HCT116 (cell line): ENCODE results near the gene GEMIN5. TPM values are rescaled to one million over a fixed set of nuclear protein-coding genes. Genes with fewer than 3 reads are reported as not detected.

Experiments used
- ATAC-seq: fragments of 200-7000 bp; cut with Tn5 transposase; 2 replicates; pipeline ENCODE4 v1.9.1; 2020; ENCODE audit warnings: mild to moderate bottlenecking, moderate library complexity
- BruUV-seq: library from RNA; stranded (reverse); fragments of 400-500 nt; replicated peaks from 2 replicates; lab custom pipeline; 2021; lab: Mats Ljungman, UMichigan
- CTCF ChIA-PET: fragments of 300-600 bp; sonication (Branson Sonifier 250); formaldehyde crosslinking; loops from one replicate; lab custom pipeline; 2021; ENCODE audit warnings: antibody characterized with exemption; lab: Charles Lee
- POLR2A ChIA-PET: fragments of 300-600, 350-600 bp; sonication (Branson Sonifier 250); formaldehyde crosslinking; loops from one replicate; lab custom pipeline; 2021; ENCODE audit warnings: antibody characterized with exemption; lab: Charles Lee
- RAD21 ChIA-PET, 2 experiments: fragments of 300-600 bp; sonication (Branson Sonifier 250); formaldehyde crosslinking; loops; one replicate each; lab custom pipeline; 2023; ENCODE audit warnings: low total read pairs in 2 of 2; ENCODE audit not compliant: uncharacterized antibody in 2 of 2, unreplicated experiment in 2 of 2, low non-redundant PET in 1 of 2; lab: Charles Lee
- DNase-seq: peaks from one replicate; pipeline ENCODE4 v3.0.0-alpha.2; 2010; ENCODE audit warnings: low read depth, low spot score
- H2AFZ ChIP-seq: fragments of 200-600 bp; shearing (Covaris generic), sonication (generic); 2 replicates; pipeline ENCODE4 v1.6.1; 2017; ENCODE audit warnings: low read depth, mixed run types, mixed read lengths, antibody characterized with exemption, low read length; ENCODE audit not compliant: poor library complexity, severe bottlenecking
- H3K27ac ChIP-seq: 2 replicates; pipeline ENCODE4 v1.5.1; 2012; ENCODE audit warnings: low read depth, low read length
- H3K27me3 ChIP-seq: fragments of 200-600 bp; sonication (generic); 2 replicates; pipeline ENCODE4 v1.6.1; 2016; ENCODE audit warnings: mixed run types, low read length, mixed read lengths; ENCODE audit not compliant: insufficient read depth
- H3K36me3 ChIP-seq, 2 experiments: fragments of 200-500 bp in 1 of 2; fragments of 200-600 bp in 1 of 2; sonication (Bioruptor generic) in 1 of 2; sonication (generic) in 1 of 2; 2 replicates each; pipeline versions ENCODE4 v1.5.1 to v1.6.1; 2014 to 2016; ENCODE audit warnings: low read length in 2 of 2, inconsistent platforms in 1 of 2, mixed read lengths in 1 of 2, mixed run types in 1 of 2; ENCODE audit not compliant: insufficient read depth in 2 of 2, control insufficient read depth in 1 of 2
- H3K4me1 ChIP-seq, 2 experiments: fragments of 200-600 bp in 1 of 2; sonication (generic) in 1 of 2; 2 replicates each; pipeline versions ENCODE4 v1.5.1 to v1.6.1; 2012 to 2017; ENCODE audit warnings: low read length in 2 of 2, inconsistent platforms in 1 of 2, mild to moderate bottlenecking in 1 of 2, mixed read lengths in 1 of 2, mixed run types in 1 of 2, moderate library complexity in 1 of 2; ENCODE audit not compliant: insufficient read depth in 2 of 2, control insufficient read depth in 1 of 2
- H3K4me2 ChIP-seq: fragments of 200-600 bp; sonication (generic); 2 replicates; pipeline ENCODE4 v1.6.1; 2017; ENCODE audit warnings: mixed run types, low read length, mixed read lengths
- H3K4me3 ChIP-seq, 2 experiments: fragments of 200-600 bp in 1 of 2; sonication (generic) in 1 of 2; replicated peaks in 1 of 2; 2 replicates each; pipeline ENCODE4 v1.5.1; 2011 to 2016; ENCODE audit warnings: low read length in 2 of 2, control low read depth in 1 of 2, low read depth in 1 of 2, mild to moderate bottlenecking in 1 of 2, mixed read lengths in 1 of 2, mixed run types in 1 of 2
- H3K79me2 ChIP-seq: fragments of 200-600 bp; sonication (generic); 2 replicates; pipeline ENCODE4 v1.6.1; 2017; ENCODE audit warnings: mild to moderate bottlenecking, mixed run types, low read length, moderate library complexity, mixed read lengths; ENCODE audit not compliant: insufficient read depth
- H3K9ac ChIP-seq: fragments of 200-600 bp; sonication (generic); 2 replicates; pipeline ENCODE4 v1.6.1; 2016; ENCODE audit warnings: low read length, mixed read lengths
- H3K9me2 ChIP-seq: fragments of 200-600 bp; sonication (generic), shearing (Covaris generic); 2 replicates; pipeline ENCODE4 v1.6.1; 2017; ENCODE audit warnings: mixed run types, mild to moderate bottlenecking, moderate library complexity; ENCODE audit not compliant: insufficient read depth
- H3K9me3 ChIP-seq, 2 experiments: fragments of 200-500 bp in 1 of 2; fragments of 200-600 bp in 1 of 2; sonication (Bioruptor generic) in 1 of 2; sonication (generic) in 1 of 2; 2 replicates each; pipeline ENCODE4 v1.6.1; 2014 to 2017; ENCODE audit warnings: low read length in 2 of 2, mixed read lengths in 2 of 2, inconsistent platforms in 1 of 2, low read depth in 1 of 2, mild to moderate bottlenecking in 1 of 2, mixed run types in 1 of 2, moderate library complexity in 1 of 2; ENCODE audit not compliant: control insufficient read depth in 1 of 2, insufficient read depth in 1 of 2
- H4K20me1 ChIP-seq: fragments of 200-600 bp; sonication (generic), shearing (Covaris generic); 2 replicates; pipeline ENCODE4 v1.6.1; 2017; ENCODE audit warnings: mixed run types, mild to moderate bottlenecking, moderate library complexity; ENCODE audit not compliant: insufficient read depth
- CBX3 ChIP-seq: IDR thresholded peaks from 2 replicates; pipeline ENCODE4 v1.6.1; 2012; ENCODE audit warnings: low read depth
- EGR1 ChIP-seq: IDR thresholded peaks from 2 replicates; pipeline ENCODE4 v1.6.1; 2012; ENCODE audit warnings: low read depth
- EZH2phosphoT487 ChIP-seq: fragments of 200-600 bp; IDR thresholded peaks from 2 replicates; pipeline ENCODE4 v1.6.1; 2018; ENCODE audit warnings: antibody characterized with exemption, borderline replicate concordance
- FOSL1 ChIP-seq: IDR thresholded peaks from 2 replicates; pipeline ENCODE4 v1.6.1; 2012; ENCODE audit warnings: low read depth
- POLR2A ChIP-seq: IDR thresholded peaks from 2 replicates; pipeline ENCODE4 v1.7.0; 2011; ENCODE audit warnings: borderline replicate concordance; ENCODE audit not compliant: insufficient read depth, insufficient read length; ENCODE audit errors: extremely low read depth
- SRF ChIP-seq: IDR thresholded peaks from 2 replicates; pipeline ENCODE4 v1.6.1; 2012; ENCODE audit warnings: low read depth
- TCF7L2 ChIP-seq: IDR thresholded peaks from 2 replicates; pipeline ENCODE4 v1.7.0; 2011; ENCODE audit warnings: borderline replicate concordance, inconsistent platforms; ENCODE audit not compliant: insufficient read depth, insufficient read length; ENCODE audit errors: extremely low read depth
- ZFX ChIP-seq: fragments of 450-650 bp; IDR thresholded peaks from 2 replicates; pipeline ENCODE4 v1.6.1; 2017
- ZNF274 ChIP-seq: fragments of 200-500 bp; sonication (Bioruptor generic); IDR thresholded peaks from 2 replicates; pipeline ENCODE4 v1.6.1; 2014; ENCODE audit warnings: mild to moderate bottlenecking, low read depth, low read length, inconsistent platforms
- intact Hi-C: fragments of 100-400 bp; cut with micrococcal nuclease; formaldehyde crosslinking; loops from 2 replicates; pipeline ENCODE4 v1.10.0; 2022
- total RNA-seq: library from RNA; stranded (reverse); gene quantifications from one replicate; pipeline ENCODE4 v1.2.1, GENCODE V29; 2021; ENCODE audit not compliant: unreplicated experiment
- TF ChIP-seq, protein P1 (sequence below), 3 experiments: fragments of 200-600 bp in 1 of 3; sonication (generic) in 1 of 3; IDR thresholded peaks in 2 of 3; conservative IDR thresholded peaks in 1 of 3; 2 replicates each; pipeline ENCODE4 v1.5.1; 2012 to 2017; ENCODE audit warnings: low read depth in 2 of 3, low read length in 2 of 3, antibody characterized with exemption in 1 of 3, borderline replicate concordance in 1 of 3, control low read depth in 1 of 3, mild to moderate bottlenecking in 1 of 3, mixed read lengths in 1 of 3, mixed run types in 1 of 3, moderate library complexity in 1 of 3; ENCODE audit not compliant: insufficient read depth in 1 of 3
- TF ChIP-seq, protein P2 (sequence below): IDR thresholded peaks from 2 replicates; pipeline ENCODE4 v1.6.1; 2012

The GEMIN5 gene
- total RNA-seq, 1 experiment from 2014 or later = 35.9 TPM

- H4K20me1 ChIP-seq = no peaks in the 10 kb centered on the region
- no peak overlapping the region for H3K27ac ChIP-seq
- no peak overlapping the region for H3K4me3 ChIP-seq
- TF ChIP-seq ZFX (no peak), TCF7L2 (no peak), FOSL1 (no peak), SRF (no peak), EGR1 (no peak), ZNF274 (no peak), EZH2phosphoT487 (no peak), CBX3 (no peak), POLR2A (no peak)
- TF ChIP-seq, protein P1, sequence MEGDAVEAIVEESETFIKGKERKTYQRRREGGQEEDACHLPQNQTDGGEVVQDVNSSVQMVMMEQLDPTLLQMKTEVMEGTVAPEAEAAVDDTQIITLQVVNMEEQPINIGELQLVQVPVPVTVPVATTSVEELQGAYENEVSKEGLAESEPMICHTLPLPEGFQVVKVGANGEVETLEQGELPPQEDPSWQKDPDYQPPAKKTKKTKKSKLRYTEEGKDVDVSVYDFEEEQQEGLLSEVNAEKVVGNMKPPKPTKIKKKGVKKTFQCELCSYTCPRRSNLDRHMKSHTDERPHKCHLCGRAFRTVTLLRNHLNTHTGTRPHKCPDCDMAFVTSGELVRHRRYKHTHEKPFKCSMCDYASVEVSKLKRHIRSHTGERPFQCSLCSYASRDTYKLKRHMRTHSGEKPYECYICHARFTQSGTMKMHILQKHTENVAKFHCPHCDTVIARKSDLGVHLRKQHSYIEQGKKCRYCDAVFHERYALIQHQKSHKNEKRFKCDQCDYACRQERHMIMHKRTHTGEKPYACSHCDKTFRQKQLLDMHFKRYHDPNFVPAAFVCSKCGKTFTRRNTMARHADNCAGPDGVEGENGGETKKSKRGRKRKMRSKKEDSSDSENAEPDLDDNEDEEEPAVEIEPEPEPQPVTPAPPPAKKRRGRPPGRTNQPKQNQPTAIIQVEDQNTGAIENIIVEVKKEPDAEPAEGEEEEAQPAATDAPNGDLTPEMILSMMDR (IDR thresholded peaks at IDR 0.05 in 2 of 3, conservative IDR thresholded peaks at IDR 0.05 in 1 of 3; ENCODE audit: borderline replicate concordance in 1 of 3, insufficient read depth in 1 of 3, low read depth in 2 of 3, low read length in 2 of 3) = no peak
- TF ChIP-seq, protein P2, sequence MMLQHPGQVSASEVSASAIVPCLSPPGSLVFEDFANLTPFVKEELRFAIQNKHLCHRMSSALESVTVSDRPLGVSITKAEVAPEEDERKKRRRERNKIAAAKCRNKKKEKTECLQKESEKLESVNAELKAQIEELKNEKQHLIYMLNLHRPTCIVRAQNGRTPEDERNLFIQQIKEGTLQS = no peak
- RAD21 ChIA-PET = no interaction called here
- BruUV-seq = no TSS peak
- H2AFZ ChIP-seq = no peak overlapping the region
- DNase-seq (no peak), ATAC-seq (no peak)
- H3K27me3 ChIP-seq = no peaks in the 10 kb centered on the region
- no peak overlapping the region for H3K4me2 ChIP-seq
- H3K9ac ChIP-seq = no peak overlapping the region
- POLR2A ChIA-PET = no interaction called here
- H3K36me3 ChIP-seq = peaks cover 55 to 72% of the 10 kb centered on the region in 2 experiments
- H3K79me2 ChIP-seq = no peaks in the 10 kb centered on the region
- no peaks in the 10 kb centered on the region for H3K9me3 ChIP-seq
- intact Hi-C loops = no loop called here
- CTCF ChIA-PET = no interaction called here
- H3K4me1 ChIP-seq = no peaks in the 10 kb centered on the region
- H3K9me2 ChIP-seq = no peaks in the 10 kb centered on the region
These were observed 42.1 kb downstream of the GEMIN5 start for GRCh38 chr5:154895606-154896561.
